TTC549 (cell line): ENCODE results near the gene PDXK.

ENCODE experiments used
- FAIRE-seq: peaks from 2 replicates; lab custom pipeline; 2012; peaks lifted over from hg19 to GRCh38; lab: Jason Lieb, UNC

Gene PDXK

DNA sequence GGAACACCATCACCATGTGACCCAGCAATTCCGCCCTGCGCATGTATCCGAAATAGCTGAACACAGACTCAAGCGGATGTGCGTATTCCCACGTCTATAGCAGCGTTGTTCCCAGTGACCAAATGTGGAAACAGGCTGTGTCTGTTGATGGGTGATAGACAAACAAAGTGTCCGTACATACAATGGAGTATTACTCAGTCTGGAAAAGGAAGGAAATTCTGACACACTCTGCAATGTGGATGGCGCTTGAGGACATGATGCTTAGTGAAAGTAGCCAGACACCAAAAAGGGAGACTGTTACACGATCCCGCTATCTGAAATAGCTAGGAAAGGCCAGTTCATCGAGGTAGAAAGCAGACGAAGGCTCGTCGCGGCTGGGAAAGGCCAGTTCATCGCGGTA lies 25.8 kb downstream of the PDXK start:
- FAIRE-seq = no peak

DNA sequence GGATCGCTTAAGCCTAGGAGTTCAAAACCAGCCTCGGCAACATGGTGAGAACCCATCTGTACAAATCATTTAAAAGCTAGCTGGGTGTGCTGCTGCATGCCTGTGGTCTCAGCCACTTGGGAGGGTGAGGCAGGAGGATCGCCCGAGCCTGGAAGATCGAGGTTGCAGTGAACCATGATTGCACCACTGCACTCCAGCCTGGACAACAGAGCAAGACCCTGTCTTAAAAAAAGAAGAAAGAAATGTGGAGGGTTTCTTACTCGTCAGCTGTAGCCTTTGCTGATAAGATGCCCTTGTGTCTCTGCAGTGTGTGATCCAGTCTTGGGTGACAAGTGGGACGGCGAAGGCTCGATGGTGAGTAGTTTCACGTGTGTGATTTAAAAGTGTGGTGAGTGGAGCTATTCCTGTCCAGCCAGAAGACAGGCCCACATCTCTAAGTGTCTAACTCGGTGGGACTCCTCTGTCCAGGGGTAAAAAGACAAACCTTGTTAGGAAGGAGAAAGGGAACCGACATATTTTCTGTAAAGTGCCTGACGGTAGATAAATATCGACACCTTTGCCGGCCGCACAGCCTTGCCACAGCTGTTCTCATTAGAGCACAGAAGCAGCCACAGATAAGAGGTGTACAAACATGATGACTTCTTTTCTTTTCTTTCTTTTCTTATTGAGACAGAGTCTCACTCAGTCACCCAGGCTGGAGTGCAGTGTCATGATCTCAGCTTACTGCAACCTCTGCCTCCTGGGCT lies 27.0 kb downstream of the PDXK start:
- no peak for FAIRE-seq

DNA sequence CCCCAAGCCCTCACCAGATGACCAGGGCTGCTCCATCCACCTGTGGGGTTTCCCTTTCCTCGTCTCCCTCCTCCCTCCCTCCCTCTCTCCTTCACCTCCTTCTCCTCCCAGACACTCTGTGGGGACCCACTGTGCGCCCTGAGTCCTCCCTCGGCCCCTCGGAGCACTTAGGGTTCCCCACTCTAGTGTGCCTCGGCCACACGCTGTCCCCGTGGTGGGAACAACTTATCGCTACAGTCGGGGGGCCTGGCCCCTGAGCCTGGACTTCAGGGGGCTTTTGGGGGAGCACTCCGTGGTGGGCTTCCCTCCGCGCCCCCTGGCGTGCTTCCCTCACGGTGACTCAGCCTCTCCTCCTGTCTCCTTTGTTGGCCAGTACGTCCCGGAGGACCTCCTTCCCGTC lies 29.7 kb downstream of the PDXK start:
- no peak for FAIRE-seq

DNA sequence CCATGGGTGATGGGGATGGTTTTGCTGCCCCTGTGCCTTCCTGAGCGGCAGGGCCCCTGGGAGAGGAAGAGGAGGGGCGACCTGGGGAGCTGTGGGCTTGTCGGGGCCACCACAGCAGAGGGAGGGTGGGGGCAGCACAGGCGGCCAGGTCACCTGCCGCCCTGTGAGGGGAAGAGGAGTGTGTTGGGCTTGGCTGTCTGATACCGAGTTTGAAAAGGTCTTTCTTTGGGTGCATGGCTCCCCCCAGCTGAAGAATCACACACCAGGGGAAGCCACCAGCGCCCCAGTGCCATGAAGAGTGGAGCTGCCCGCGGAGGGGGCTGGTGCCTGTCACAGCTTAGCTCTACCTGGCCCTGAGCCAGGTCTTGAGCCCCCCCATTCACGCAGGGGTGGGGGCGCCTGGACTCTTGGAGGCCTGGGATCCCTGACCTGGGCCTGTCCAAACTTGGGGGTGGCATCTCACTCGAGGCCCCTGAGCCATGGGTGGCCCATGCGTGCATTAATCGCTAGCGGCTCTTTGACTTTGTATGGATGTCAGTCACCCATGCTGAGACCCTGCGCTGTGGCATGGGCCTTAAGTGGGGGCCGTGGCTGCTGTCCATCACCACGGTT lies 30.8 kb downstream of the PDXK start:
- FAIRE-seq = no peak

- FAIRE-seq = no peak
These were observed 31.6 kb downstream of the PDXK start for GRCh38 chr21:43750339-43751033.

GRCh38 chr21:43751955-43752591 lies 33.1 kb downstream of the PDXK start:
- FAIRE-seq = no peak

DNA sequence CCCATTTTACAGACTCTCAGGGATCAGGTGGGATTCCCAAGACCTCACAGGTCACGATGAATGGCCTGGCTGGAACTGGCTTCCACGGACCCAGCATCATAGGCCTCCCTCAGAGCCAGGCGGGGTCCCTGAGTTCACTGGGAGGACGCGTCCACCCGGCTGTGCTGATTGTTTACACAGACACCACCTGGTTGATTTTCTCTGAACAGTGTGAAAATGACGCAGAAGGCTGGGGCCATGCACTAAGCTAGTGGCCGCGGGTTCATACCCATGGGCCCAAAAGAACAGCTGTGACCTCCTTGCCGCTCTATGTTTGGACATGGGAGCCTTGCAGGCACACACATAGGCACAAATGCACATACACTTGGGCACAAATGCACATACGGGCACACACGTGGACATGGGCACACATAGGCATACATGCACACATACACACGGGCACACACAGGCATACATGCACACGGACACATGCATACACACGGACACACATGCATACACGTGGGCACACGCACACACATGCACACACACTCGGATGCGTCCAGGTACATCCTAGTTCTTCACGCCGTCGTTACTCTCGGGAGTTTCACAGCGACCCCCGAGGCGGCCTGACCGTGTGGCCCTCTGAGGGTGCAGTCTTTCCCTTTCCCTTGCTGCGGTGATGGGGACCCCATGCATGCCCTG lies 34.0 kb downstream of the PDXK start:
- no peak for FAIRE-seq

GRCh38 chr21:43753439-43753799 lies 34.5 kb downstream of the PDXK start:
- no peak for FAIRE-seq

DNA sequence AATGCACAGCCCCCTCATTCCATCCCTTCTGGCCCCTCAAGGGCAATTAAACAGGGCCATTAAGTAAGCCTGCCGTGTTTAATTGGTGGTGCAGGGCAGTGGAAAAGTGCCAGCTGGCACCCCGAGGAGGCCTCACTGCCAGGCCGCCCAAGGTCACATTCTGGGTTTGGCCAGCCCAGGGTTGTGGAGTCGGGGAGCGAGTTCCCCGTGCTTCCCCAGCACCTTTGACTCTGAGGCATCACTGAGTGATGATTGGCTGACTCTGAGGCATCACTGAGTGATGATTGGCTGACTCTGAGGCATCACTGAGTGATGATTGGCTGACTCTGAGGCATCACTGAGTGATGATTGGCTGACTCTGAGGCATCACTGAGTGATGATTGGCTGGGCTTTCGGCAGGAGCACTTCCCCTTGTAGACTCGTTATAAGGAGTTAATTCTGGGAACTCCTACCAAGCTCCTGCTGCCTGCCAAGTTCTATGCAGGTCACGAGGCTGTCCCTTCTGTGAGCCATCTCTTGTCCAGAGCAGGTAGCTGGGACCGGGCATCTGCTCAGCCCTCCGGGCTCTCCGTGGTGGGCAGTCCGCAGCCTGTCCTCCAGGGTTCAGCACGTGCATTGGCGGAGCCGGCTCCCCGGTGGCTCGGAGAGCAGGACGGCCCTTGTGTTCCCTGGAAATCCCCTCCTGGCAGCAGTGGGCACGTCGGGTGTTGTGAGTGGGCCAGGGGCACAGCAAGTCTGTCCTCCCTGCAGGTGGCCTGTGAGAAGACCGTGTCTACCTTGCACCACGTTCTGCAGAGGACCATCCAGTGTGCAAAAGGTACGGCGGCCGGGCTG lies 36.2 kb downstream of the PDXK start:
- FAIRE-seq = no peak

DNA sequence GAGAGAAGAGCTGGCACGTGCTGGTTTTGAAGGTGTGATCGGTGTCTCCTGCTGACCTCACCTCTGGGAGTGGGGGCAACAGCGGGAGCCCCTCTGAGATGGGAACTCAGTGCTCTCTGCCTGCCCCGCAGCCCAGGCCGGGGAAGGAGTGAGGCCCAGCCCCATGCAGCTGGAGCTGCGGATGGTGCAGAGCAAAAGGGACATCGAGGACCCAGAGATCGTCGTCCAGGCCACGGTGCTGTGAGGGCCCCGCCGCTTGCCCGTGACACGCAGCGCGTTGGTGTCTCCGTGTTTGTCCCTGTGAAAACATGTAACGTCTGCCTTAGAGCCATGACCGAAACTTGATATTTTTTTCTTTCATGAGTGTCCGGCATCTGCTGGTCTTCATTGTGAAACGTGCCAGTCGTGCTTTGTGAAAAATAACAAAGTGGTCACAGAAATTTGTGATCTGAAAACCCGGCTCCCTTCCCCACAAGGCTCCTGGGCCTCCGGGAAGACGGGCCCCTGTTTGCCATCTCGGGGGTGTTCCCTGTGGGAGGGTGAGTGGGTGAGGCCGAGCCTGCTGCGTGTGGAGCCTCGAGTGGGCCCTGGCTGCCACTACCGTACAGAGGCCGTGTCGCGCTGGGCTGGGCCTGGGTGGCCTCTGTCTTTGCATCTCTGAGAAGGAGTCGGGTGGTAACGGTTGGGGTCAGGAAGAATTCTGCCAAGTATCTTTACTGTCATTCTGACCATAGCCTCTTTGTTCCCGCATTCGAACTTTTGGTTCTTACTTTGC lies 37.1 kb downstream of the PDXK start:
- FAIRE-seq = no peak

DNA sequence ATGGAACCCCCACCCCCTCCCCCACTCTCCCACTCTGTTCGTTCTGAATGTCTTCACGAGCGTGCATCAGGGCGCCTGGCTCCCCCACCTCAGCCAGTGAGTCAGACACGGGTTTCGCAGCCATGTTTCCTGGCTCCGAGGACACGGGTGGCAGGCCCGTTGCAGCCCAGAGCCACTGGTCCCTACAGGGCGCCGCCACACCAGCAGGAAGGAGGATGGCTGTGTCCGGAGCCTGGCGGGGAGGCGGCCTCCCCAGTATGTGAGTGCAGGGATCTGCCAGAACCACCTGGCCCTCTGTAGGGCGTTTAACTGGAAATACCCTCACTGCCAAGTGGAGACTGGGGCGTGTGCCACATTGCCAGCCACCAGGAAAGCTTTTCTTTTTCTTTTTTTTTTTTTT lies 38.7 kb downstream of the PDXK start:
- no peak for FAIRE-seq

- no peak for FAIRE-seq
These were observed 39.2 kb downstream of the PDXK start for GRCh38 chr21:43758111-43758641.

GRCh38 chr21:43758811-43759210 lies 39.9 kb downstream of the PDXK start:
- no peak for FAIRE-seq

GRCh38 chr21:43759651-43760050 lies 40.7 kb downstream of the PDXK start:
- no peak for FAIRE-seq

DNA sequence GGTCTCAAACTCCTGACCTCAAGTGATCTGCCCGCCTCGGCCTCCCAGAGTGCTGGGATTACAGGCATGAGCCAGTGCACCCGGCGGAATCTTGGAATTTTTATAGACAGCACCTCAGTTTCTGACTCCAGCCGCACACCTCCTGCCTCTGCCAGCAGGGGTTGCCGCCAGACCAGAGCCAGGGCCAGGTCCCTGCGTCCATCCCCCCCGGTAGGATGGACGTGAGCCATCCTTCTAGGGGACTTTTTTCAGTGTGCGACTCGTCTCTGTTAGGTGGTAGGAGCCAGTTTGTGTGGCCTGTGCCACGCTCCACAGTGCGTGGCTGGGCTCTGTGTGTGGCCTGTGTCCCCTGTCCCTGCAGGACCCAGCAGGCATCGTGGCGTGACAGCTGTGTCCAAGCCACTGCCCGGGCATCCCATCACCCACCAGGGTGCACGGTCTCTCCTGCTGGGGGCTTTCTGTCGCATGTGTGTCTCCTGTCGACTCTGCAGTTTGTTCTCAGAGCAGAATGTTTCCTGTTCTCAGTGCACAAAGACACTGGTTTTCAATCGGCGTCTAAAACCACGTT lies 41.5 kb downstream of the PDXK start:
- FAIRE-seq = no peak

- FAIRE-seq = no peak
These were observed 43.0 kb downstream of the PDXK start for GRCh38 chr21:43761886-43762285.

DNA sequence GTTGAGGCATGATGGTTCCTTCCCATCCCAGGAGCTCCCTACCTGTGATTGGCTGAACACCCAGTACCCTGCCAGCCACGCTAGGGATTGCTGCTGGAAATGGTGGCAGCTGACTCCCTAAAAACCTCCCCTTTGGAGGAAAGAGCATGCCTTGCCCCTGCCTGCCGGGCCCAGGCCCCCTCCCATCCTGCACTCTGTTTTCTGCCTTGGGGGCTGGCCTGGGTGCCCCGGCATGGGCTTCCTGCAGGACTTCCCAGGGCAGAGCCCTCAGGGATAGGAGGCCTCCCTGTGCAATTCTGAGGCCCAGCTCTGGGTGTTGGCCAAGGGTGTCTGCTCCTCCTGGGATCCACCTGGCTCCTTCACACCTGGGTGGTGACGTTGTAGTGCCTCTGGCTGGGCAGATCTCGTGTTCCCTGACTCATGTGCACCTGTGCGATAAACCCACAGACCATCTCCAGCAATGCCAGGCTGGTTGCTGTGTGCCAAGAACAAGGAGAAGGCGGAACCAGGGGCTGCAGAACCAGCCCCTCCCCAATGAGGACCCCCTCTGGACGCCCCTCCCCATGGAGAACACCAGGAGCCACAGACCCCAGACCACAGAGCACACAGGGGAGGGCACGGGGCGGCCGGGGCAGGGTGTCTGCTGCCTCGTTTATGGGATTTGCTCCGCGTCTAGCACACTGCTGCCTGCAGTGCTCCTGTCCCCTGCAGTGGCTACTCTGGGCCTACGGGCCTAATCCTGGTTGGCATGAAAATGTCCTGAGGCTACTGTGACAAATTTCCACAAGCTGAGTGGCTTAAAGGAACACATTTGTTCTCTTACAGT lies 43.6 kb downstream of the PDXK start:
- FAIRE-seq = no peak

DNA sequence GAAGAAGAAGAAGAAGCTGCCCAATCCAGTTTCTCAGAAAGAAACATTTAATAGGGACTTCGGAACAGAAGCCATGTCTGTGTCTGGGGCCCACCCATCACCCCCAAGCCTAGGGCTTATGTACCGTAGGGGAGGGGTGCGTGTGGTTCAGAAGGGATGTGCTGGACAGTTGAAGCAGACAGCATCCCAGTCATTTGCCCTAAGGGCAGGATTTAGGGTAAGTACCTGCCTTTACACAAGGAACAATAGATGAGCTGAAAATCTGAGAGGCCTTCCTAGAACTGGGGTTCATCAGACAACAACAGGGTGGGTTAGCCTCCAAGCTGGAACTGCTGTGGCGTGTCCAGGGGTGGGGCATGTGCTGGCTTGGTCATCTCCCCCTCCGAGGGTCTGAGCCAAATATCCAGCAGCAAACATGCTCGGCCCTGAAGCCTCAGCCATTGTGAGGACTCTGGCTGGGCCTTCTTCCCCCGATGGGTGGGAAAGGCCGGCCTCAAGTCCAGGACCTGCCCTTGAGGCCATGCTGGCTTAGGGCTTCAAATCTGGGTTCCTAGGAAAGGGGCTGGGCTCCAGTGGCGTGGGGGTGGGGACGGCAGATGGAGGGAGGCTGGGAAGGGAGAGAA lies 45.1 kb downstream of the PDXK start:
- no peak for FAIRE-seq
